Epithelial cell of prostate (primary cell): Measurements from ENCODE around the gene CREBRF.
"Not testable (repeated sequence)": the region's sequence is repeated elsewhere in the genome, so short reads cannot be mapped to it uniquely, and the experiment has no call there.

Experiments
- DNase-seq: peaks from one replicate; pipeline ENCODE4 v3.0.0-alpha.2; 2011; ENCODE audit warnings: low read depth, low spot score
- H3K27ac ChIP-seq: fragments of 450-650 bp; 2 replicates; pipeline ENCODE4 v1.5.1; 2017; ENCODE audit warnings: mild to moderate bottlenecking

The CREBRF gene

GRCh38 chr5:173035904-173036707, 20.0 kb upstream of the CREBRF start:
- no peak for DNase-seq
- no peak overlapping the region for H3K27ac ChIP-seq

- H3K27ac ChIP-seq: no peak overlapping the region
Observed at GRCh38 chr5:173039188-173039587, 17.0 kb upstream of the CREBRF start.

GRCh38 chr5:173039964-173040363, 16.2 kb upstream of the CREBRF start:
- DNase-seq: no peak
- H3K27ac ChIP-seq: no peak overlapping the region

More at GRCh38 chr5:173039188-173039587, 17.0 kb upstream of the CREBRF start:
- DNase-seq: no peak

GRCh38 chr5:173041881-173042762, 14.0 kb upstream of the CREBRF start:
- no peak overlapping the region for H3K27ac ChIP-seq
- DNase-seq: no peak

- H3K27ac ChIP-seq: no peak overlapping the region
- DNase-seq: no peak
Observed at GRCh38 chr5:173042763-173043107, 13.4 kb upstream of the CREBRF start.

- H3K27ac ChIP-seq: no peak overlapping the region
- no peak for DNase-seq
Observed at GRCh38 chr5:173045474-173045873, 10.7 kb upstream of the CREBRF start.

GRCh38 chr5:173047096-173047837, 8.9 kb upstream of the CREBRF start:
- not testable (repeated sequence) for H3K27ac ChIP-seq, DNase-seq

GRCh38 chr5:173047838-173048105, 8.4 kb upstream of the CREBRF start:
- no peak overlapping the region for H3K27ac ChIP-seq
- no peak for DNase-seq

- no peak for DNase-seq
- H3K27ac ChIP-seq: no peak overlapping the region
Observed at GRCh38 chr5:173050791-173051190, 5.4 kb upstream of the CREBRF start.

GRCh38 chr5:173051746-173052145, 4.4 kb upstream of the CREBRF start:
- H3K27ac ChIP-seq: no peak overlapping the region
- no peak for DNase-seq

- no peak overlapping the region for H3K27ac ChIP-seq
Observed at GRCh38 chr5:173053041-173053440, 3.1 kb upstream of the CREBRF start.

GRCh38 chr5:173055042-173055721, 970 bp upstream of the CREBRF start:
- no peak overlapping the region for H3K27ac ChIP-seq
- DNase-seq: no peak

More at GRCh38 chr5:173053041-173053440, 3.1 kb upstream of the CREBRF start:
- DNase-seq: no peak

- no peak overlapping the region for H3K27ac ChIP-seq
- DNase-seq: no peak
Observed at GRCh38 chr5:173055722-173055982, 500 bp upstream of the CREBRF start.

- H3K27ac ChIP-seq: peak overlapping the region; percentile 75
- peak; percentile 20 for DNase-seq
Observed at GRCh38 chr5:173056783-173057061, 570 bp downstream of the CREBRF start.

GRCh38 chr5:173057062-173057924, 1.1 kb downstream of the CREBRF start:
- DNase-seq: peak; percentile 85
- H3K27ac ChIP-seq: peak overlapping the region; percentile 75

- DNase-seq: no peak
- no peak overlapping the region for H3K27ac ChIP-seq
Observed at GRCh38 chr5:173062141-173062540, 6.0 kb downstream of the CREBRF start.

GRCh38 chr5:173065155-173065554, 9.0 kb downstream of the CREBRF start:
- DNase-seq: no peak
- no peak overlapping the region for H3K27ac ChIP-seq

- no peak for DNase-seq
- no peak overlapping the region for H3K27ac ChIP-seq
Observed at GRCh38 chr5:173069671-173070070, 13.5 kb downstream of the CREBRF start.

GRCh38 chr5:173075137-173075843, 19.1 kb downstream of the CREBRF start:
- DNase-seq: no peak
- H3K27ac ChIP-seq: no peak overlapping the region
